ENCODE data around the gene SYNDIG1.

Gene SYNDIG1

DNA sequence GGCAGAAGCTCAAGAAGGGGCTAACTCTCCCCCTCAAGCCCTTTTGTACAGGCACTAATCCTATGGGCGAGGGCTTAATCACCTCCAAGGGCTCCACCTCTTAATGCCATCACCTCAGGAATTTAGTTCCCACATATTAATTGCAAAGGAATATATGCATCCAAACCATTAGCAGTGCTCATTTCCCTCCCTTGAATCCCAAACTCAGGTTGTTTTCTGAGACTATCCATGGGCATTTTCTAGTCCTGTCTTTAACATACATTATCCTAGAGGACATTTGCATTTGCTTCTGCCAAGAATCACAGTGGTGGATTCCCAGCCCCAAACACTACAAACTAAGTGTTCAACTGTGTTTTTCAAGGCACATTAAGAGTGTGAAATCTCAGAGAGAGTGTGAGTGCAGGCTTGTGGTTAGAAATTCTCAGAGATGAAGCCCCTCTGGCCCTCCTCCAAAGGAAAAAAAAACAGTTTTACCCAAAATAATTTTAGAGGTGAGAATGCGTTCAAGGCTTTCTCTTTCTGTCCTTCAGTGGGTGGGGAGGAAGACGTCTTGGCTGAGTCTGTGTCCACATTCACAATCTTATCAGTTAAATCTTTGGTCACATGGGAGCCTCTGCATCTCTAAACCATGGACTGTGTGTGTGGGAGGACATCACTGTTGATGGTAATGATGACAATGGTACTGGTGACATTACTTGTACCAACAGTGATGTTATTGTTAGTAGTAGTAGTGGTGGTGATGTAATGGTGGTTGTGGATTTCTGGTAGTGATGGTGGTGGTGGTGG lies 59.3 kb downstream of the SYNDIG1 start:
- no peak for DNase-seq (ENCODE audit: low spot score)

DNA sequence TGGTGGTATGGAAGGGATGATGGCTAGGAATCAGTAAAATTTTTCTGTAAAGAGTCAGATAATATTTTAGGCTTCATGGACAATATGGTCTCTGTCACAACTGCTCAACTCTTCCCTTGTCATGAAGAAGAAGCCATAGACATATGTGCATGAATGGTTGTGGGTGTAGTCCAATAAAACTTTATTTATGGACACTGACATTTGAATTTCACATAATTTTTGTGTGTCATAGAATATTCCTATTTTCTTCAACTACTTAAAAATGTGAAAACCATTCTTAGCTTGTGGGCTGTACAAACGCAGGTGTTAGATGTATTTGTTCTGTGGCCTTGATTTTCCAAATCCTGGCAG lies 59.9 kb downstream of the SYNDIG1 start:
- no peak for DNase-seq (ENCODE audit: low spot score)

DNA sequence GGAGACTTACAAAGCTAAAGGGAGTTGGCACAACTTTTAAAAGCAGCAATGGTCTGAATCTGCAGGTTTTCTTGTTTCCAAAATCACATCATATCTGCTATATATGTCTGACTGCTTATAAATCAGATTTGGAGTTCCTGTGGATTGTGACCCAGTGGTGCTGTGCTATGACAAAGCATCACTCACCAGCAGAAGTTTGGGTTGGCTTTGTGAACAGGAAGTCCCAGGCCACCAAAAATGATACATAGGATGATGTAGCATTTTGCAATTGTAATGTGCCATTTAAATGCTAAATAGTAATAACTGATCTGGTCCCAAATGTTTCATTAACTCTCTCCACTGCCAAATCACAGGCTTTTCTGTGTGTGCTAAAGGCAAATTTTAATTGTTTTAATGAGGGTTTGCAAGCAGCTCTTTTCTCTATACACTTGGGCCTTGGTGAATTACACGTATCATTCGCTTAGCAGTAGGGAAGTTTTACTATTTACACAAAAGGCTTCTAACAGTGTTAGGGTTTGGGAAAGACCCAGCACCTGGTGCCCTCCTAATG lies 60.8 kb downstream of the SYNDIG1 start:
- no peak for DNase-seq (ENCODE audit: low spot score)

DNA sequence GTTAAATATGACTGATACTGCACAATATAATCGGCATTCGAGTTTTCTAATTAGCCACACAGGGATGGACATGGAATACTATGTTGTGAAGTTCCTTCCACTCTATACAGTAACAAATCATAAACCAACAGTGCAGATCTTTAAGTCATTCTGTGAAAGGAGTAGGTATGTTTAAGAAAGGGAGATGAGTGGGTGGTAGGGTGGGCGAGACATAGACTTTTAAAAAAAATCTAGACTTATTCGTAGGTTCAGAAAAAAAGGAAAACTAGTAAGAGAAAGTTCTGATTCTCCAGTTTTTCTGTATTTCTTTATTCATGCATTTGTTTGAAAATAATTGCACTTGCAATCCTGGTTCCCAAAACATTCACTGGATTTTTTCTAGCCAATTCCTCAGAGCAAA lies 61.8 kb downstream of the SYNDIG1 start:
- no peak for DNase-seq (ENCODE audit: low spot score)

DNA sequence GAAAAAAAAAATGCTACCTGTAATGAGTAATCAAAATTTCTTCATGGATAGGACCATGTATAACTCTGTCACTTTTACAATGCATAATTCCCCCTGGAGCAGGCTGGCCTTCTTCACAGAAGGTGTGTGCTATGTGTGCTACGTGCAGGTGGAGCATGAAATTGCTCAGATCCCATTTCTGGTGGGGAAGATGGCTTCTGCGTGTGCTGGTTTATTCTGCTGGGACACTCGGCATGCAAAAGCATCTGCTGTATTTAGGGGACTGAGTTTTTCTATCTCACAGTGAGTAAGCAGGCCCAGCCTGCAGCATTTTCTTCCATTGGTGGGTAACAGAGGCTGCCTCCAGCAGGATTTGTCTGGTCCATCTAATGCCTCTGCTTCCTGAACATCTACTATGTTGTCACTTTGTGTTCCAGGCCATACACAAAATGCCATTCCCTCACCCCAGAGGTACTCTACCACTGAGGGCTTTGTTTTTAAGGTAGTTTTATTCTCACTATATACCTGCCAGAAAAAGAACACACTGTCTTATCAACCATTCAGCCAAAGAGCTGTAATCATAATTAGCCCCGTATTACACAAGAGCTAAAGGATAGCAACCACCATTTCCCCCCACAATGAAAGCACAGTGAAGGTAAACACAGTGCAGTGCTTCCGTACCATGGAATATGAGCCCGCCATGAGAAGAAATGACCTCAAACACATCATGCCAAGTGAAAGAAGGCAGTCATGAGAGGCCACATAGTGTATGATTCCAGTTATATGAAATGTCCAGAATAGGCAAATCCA lies 62.4 kb downstream of the SYNDIG1 start:
- DNase-seq (ENCODE audit: low spot score) = no peak

DNA sequence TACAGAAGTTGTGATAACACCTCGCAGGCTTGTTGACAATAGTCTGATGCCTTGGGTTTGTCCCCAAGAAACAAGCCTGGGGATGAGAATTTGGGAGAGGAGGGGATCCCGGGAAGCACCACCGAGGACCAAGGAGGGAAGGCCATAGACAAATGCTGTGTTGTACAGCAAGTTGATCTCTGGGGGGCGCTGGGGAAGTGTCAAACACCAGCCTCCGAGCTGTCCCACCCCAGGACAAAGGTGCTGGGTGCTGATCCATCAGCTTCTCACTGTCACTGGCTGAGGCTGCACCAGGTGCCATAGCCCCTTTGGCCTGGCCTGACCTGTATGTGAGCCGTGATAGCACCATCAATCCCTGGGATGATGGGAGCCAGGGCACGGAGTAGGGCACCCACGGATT lies 64.0 kb downstream of the SYNDIG1 start:
- no peak for DNase-seq (ENCODE audit: low spot score)

DNA sequence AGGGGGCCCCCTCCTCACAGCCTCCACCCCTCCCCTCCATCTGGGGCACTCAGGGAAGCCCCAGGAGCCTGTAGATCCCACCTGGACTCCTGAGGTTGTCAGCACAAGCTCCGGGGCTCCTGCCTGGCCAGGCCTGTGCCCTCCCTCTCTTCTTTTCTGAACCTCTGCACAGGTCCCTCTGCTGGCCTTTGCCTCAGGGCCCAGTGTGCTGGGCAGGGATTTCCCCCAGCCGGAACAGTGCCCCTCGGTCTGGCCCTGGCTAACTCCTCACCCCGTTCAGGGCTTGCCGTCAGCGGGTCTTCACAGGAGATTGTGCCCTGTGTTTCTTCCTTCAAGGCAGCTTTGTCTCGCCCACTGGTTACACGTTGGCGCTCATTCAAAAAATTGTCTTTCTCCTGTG lies 64.9 kb downstream of the SYNDIG1 start:
- no peak for DNase-seq (ENCODE audit: low spot score)

DNA sequence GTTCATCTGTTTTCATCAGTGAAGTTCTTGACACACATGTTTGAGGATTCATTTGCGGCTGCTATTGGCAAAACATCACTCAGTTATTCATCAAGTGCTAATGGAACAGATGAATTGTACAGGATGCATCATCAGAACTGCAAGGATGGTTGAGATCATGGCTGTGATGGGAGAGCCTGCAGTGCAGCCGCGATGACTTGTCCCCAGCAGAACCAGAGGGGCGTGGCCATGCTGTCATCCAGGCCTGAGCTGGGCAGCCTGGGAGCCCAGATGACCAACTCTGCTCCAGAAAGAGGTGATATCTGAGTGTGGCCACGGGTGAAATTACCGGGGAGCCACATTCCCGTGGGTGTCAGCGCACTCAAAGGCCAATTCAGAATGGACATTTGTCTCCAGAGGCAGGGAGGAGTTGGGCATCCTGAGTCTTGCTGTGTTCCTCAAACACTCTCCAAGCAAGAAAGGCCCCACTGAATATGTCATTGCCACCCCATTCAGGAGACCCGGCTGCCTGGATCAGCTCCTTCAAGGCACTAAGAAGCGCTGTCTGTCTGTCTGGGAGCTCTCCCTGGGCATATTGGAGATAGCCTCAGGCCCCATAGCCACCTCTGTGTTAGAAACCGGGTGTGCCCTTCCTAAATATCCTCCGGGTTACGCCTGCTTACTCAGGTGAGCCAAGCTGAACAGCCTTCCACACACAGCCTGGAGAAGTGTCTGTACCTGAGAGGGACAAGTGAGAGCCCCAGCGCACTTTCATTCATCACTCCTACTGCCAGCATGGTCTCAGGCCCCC lies 66.7 kb downstream of the SYNDIG1 start:
- peak; percentile 22 for DNase-seq (ENCODE audit: low spot score)

DNA sequence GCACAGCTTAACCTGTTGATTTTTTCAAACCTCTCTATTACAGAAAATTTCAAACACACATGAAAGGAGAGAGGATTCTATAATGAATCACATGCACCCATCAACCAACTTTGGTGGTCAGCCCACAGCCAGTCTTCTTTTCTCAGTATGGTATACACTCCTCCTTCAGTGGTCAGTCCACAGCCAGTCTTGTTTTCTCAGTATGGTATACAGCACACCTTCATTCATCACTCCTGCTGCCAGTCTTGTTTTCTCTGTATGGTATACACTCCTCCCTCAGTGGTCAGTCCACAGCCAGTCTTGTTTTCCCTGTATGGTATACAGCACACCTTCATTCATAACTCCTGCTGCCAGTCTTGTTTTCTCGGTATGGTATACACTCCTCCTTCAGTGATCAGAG lies 67.8 kb downstream of the SYNDIG1 start:
- DNase-seq (ENCODE audit: low spot score) = no peak

DNA sequence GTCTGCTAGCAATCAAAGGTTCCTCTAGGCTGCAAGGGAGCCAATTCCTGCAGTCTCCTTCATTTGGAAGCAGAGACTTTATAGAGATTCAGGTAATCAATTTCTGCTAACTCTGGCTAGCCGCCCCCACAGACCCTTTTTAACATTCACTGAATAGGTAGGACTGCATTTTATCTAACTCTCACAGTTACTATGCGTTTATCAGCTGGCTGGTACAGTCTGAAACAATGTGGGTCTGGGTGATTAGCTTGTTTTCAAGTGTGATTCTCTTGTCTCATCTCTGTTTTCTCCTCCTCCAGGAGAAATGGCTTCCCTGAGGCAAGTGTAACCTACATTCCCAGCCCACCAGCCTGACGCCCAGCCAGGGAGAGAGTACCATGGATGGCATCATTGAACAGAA lies 73.3 kb downstream of the SYNDIG1 start:
- no peak for DNase-seq (ENCODE audit: low spot score)

DNA sequence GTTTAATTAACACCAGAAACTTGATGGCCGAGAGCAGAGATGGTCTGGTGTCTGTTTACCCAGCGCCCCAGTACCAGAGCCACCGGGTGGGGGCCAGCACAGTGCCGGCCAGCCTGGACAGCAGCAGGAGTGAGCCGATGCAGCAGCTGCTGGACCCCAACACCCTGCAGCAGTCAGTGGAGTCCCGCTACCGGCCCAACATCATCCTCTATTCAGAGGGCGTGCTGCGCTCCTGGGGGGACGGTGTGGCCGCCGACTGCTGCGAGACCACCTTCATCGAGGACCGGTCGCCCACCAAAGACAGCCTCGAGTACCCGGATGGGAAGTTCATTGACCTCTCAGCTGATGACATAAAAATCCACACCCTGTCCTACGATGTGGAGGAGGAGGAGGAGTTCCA lies 73.7 kb downstream of the SYNDIG1 start:
- no peak for DNase-seq (ENCODE audit: low spot score)

DNA sequence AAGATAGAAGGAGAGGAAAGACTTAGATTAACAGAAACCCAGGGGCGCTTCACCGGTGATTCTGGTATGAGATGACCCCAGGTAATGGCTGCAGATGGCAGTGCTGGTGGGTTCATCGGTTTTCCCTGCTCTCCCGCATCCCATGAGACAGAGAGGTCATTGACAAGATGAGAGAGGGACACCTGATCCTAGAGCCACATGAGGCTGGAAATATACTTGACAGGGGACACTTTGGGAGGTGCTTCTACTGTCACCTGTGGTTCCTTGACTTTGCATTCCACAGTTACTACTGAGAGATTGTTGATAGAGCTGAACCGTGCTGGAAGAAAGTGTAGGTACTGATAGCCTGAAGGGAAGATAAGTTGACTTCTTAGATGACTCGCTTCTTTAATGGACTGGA lies 74.3 kb downstream of the SYNDIG1 start:
- DNase-seq (ENCODE audit: low spot score) = no peak

DNA sequence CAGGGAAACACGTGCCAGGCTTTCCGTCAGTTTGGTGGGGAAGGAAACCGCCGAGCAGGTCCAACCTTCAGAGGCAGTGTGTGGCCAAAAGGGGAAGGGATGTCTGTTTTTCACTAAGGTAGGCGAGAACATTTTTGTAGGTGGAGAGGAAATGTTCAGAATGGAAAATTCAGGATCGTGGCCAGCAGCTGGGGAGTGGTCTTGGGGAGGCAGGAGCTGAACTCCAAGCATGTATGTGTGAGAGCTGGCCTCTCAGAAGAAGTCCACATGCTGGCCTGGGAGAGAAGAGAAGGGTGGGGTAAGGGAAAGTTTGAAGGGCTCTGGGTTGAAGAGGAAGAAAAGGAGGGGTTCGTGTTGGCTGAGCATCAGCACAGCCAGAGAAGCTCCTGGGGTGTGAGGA lies 74.9 kb downstream of the SYNDIG1 start:
- no peak for DNase-seq (ENCODE audit: low spot score)

DNA sequence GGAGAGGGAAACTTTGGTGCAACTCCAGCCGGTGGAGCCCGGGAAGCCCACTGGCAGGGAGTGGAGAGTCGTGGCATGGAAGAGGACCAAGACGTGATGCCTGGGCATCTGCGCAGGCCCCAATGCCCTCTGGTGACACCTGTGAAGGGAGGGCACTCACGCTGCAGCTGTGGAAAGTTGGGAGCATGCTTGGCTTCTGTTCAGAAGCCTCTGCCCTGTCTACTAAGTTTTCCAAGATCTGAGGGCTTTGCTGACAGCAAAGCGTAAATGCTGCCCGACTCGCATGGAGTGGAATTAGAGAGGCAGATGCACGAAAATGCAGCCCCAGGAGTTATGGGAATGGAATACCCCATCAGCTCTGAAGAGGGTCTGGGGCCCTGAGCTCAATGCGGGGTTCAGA lies 75.7 kb downstream of the SYNDIG1 start:
- no peak for DNase-seq (ENCODE audit: low spot score)

DNA sequence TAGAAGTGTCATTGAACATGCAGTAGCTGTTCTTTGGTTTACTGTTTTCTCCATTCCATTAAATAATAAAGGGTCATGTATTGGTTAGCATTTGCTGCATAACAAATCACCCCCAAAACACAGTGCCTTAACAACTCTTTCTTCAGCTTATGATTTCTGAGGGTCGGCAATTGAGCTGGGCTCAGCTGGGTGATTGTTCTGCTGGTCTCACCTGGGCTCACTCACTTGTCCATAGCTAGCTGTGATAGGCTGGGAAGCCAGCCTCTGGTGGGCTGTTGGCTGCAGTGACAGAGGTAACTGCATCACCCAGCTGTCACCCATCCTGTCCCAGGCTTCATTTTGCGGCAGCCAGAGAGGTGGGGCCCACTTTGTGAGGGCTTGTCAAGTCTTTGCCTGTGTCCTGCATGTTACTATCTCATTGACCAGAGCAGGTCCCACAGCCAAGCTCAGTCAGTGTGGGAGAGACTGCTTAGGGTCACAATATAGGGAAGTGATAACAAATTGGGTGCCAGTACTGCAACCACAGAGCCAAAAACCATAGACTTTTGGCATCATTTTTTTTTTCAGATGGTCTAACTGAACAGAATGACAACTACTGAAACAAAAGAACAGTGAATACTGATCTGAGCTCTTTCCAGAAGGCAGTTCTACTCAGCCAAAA lies 76.9 kb downstream of the SYNDIG1 start:
- DNase-seq (ENCODE audit: low spot score) = no peak

DNA sequence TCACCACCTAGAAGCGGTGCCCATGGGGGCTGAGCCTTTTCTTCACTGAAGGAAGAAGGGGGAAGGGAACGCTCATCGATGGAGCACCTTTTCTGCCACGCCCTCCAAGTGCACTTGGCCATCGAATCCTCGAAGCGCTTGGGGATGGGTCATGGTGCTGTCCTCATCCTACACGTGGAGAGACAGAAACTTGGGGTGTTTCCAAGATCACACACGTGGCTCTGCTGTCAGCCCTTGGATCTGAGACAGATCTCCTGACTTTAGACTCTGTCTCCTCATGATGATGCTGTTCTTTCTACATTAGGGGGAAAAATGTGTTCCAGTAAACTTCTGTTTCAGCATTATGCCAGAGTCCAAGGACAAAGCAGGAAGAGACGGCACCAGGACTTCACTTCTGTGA lies 78.5 kb downstream of the SYNDIG1 start:
- no peak for DNase-seq (ENCODE audit: low spot score)

DNA sequence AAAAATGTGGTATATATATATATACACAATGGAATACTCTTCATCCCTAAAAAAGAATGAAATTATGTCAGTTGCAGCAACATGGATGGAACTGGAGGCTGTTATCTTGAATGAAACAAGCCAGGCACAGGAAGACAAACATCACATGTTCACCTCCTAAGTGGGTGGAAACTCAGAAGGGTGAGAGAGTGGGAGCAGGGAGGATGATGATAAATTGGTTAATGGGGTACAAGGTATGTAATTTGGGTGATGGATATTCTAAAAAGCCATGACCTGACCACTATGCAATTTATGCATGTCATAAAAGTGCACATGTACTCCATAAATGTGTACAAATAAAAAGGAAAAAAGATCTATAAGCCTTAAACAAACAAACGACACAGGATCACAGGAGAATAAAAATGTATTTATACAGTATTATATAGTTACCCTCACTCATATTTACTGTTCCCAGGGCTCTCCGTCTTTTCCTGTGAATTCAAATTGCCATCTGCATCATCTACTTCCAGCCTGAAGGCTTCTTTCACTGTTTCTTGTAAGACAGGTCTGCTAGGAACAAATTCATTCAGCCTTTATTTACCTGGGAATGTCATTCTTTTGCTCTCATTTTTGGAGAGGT lies 89.8 kb downstream of the SYNDIG1 start:
- DNase-seq (ENCODE audit: low spot score) = no peak

DNA sequence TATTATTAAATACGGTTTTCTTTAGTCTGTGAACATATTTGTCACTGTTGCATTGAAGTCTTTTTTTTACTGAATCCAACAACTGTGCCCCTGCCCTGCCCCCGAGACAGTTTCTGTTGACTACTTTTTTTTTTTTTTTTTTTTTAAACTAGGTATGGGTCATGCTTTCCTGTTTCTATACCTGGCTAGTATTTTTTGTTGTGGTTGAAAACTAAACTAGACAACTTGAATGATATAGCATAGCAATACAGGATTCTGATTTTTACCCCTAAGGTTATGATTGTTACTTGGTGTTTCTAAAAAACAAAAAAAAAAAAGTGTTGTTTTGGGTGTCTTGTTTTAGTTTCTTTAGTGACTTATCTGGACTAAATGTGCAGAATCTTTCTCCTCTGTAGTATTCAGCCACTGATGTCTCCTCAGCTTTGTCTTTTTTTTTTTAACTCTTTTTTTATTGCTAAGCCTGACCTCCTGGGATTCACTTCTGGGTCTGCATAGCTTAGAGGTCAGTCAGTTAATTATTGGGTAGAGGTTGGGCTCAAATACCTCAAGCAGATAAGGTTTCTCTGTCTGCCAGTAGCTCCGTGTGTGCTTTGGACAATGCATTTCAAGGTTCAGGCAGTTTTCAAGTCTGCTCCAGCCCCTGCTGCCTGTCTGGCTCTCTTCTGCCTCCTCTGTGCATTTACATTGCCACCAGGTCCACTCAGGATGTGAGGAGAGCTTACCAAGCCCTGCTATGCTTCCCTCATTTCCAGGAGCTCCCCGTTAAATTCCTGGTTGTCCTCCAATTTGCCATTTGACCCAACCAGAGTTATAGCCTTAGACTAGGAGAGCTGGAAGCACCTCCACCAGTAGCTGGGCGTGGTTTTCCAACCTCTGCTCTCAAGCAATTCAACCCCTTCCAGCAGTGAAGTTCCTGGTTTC lies 91.4 kb downstream of the SYNDIG1 start:
- no peak for DNase-seq (ENCODE audit: low spot score)

DNA sequence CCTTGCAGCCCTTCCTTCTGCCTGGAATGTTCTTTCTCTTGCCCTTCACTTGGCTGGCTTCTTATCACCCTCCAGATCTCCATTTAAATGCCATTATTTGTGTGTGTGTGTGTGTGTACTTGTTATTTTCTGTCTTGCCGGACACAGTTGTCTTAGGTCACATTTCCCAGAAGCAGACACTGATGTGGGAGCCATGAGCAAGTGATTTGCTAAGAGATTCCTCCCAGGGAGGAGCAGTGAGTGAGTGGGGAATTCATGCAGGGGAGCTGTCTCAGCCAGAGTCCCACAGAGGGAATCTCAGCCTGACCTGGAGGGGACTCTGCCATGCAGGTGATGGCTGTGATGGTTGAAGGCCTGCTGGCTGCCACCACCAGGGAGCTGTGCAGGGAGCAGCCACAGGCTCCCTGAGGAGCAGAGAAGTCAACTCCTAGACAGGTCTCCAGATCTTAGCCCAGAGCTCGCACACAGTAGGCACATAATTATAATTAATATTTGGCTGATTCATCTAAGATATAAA lies 96.5 kb downstream of the SYNDIG1 start:
- DNase-seq (ENCODE audit: low spot score) = no peak

DNA sequence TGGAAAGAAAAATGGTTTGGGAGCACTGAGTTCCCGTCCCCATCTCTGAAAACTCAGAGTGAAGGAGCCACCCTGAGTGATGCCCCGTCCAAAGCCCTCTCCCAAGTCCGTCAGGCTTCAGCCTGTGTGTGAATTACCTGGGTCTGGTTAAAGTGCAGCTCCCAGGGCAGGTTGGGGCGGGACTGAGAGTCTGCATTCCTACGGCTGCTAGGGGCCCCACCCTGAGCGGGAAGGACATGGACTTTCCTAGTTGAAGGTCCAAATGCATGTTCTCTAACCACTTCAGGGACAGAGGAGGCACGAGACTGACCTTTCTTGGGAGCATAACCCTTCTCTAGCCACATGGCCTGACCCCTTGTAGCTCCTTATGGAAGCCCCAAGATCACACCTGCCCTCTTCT lies 97.2 kb downstream of the SYNDIG1 start:
- no peak for DNase-seq (ENCODE audit: low spot score)
